Retinal pigment epithelial cell (primary cell): Measurements from ENCODE around the gene CLEC10A.
"Not testable (repeated sequence)": the region's sequence is repeated elsewhere in the genome, so short reads cannot be mapped to it uniquely, and the experiment has no call there.

Experiments used
- DNase-seq: peaks from one replicate; pipeline ENCODE4 v3.0.0-alpha.2; 2010; ENCODE audit warnings: low read depth
- H3K4me3 ChIP-seq: 2 replicates; pipeline ENCODE4 v1.5.1; 2011; ENCODE audit warnings: mild to moderate bottlenecking, low read length, control low read depth, moderate library complexity
- CTCF ChIP-seq: conservative IDR thresholded peaks from 2 replicates; pipeline ENCODE4 v1.5.1; 2011; ENCODE audit warnings: low read depth, low read length, control low read depth, inconsistent platforms

Gene CLEC10A

GRCh38 chr17:7107012-7107754 is 27.1 kb upstream of the CLEC10A start:
- DNase-seq, result no peak
- no peak overlapping the region for H3K4me3 ChIP-seq
- TF ChIP-seq CTCF, result no peak

DNA sequence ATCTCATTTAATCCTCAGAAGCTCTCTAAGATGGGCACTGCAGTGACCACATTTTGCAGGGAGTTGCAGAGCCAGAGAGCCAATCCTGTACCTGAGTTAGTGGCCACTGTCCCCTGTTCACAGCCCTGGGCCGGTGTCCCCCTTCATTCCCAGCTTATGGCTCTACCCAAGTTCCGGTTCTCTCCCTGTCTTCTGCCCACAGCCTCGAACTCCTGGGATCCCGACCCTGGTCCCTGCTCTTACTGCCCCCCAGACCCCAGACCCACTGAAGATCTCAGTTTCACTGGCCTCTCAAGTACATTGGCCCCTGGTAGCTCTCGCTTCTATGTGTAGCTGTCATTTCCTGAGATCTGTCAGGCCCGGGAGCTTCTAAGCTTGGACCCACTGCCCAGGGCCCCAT is 22.4 kb upstream of the CLEC10A start:
- DNase-seq, result no peak
- TF ChIP-seq CTCF, result no peak

GRCh38 chr17:7101531-7101930 is 21.5 kb upstream of the CLEC10A start:
- TF ChIP-seq CTCF, result no peak
- no peak for DNase-seq

More for the DNA sequence above, 22.4 kb upstream of the CLEC10A start:
- no peak overlapping the region for H3K4me3 ChIP-seq

GRCh38 chr17:7100641-7101379 is 20.8 kb upstream of the CLEC10A start:
- not testable (repeated sequence) for H3K4me3 ChIP-seq, DNase-seq

More at GRCh38 chr17:7101531-7101930, 21.5 kb upstream of the CLEC10A start:
- H3K4me3 ChIP-seq, result no peak overlapping the region

DNA sequence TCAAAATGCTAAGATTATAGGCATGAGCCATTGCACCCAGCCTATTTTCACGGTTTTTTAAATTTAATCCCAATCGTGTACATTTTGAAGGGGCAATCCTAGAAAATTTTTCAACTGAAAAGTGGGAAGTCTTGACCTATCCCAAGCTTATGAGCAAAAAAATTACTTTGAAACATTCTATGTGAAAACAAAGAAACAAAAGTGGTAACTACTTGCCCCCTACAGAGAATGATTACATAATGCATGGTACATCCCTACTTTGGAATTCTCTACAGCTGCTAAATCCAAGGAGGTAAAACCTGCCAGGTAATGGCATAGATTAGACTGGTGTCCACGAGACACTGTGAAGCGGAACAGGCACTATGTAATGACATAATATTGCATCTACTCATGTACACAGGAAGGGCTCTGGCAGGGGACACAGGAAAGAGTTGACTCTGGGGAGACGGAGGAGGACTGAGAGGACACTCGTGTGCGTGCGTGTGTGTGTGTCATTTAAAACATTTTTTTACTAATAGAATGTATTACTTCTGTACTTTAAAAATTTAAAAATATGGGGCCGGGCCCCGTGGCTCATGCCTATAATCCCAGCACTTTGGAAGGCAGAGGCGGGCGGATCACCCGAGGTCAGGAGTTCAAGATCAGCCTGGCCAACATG is 18.9 kb upstream of the CLEC10A start:
- no peak for DNase-seq
- no peak for TF ChIP-seq CTCF
- no peak overlapping the region for H3K4me3 ChIP-seq

DNA sequence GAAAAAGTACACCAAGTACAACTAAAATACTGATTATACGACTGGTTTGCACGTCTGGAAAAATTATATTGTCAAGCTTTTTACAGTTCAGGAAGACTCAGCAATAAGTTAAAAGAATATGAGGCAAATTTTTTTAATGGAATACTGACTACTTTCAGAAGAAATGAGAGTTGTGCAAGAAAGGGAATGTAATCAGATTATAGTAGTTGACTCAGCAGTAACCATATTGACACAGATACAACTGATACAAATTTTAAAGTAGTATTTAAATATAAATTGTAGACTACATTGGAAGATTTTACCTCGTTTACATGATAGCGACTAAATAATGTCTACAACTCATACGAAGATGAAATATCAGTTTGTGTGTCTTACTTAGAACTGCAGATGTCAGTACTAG is 17.9 kb upstream of the CLEC10A start:
- no peak overlapping the region for H3K4me3 ChIP-seq
- TF ChIP-seq CTCF, result no peak
- DNase-seq, result no peak

GRCh38 chr17:7095625-7096024 is 15.6 kb upstream of the CLEC10A start:
- H3K4me3 ChIP-seq, result no peak overlapping the region
- TF ChIP-seq CTCF, result no peak
- DNase-seq, result no peak
